ENCODE measurements around the gene CLEC6A.
A peak's percentile ranks its signal among the peaks of the same experiment; 100 is the strongest.
"Not testable (repeated sequence)": the region's sequence is repeated elsewhere in the genome, so short reads cannot be mapped to it uniquely, and the experiment has no call there.

Gene CLEC6A
- total RNA-seq = 0 reads per million in 4 donors

DNA sequence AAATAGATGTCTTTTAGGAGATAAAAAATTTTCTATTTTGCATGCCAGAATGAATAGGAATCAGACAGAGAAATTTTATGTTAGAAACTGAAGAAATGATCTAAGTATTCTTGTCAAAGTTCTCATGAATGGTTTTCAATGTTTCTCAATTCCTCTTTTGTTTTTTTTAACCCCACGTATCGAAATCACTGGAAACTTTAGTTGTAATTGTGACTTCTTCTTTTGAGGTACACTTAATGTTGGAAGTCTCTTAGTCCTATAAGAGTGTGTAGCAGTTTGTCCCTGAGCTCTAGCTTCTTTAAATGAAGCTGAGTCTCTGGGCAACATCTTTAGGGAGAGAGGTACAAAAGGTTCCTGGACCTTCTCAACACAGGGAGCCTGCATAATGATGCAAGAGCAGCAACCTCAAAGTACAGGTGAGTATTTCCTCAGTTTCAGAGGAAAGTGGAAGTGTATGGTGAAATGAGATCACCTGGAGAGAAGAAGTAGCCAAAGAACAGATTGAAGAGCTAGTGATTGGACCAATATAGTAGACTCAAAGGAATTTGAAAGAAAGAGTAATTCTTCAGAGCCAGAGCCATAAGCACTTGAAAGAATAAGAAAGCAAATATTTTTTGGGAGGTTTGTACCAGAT, at the start of gene CLEC6A:
TSS of gene CLEC6A (plus strand) at position 236 of the 634 bp plus-strand sequence. CDS start at position 386, 150 bp downstream.
- DNase-seq = no peak

DNA sequence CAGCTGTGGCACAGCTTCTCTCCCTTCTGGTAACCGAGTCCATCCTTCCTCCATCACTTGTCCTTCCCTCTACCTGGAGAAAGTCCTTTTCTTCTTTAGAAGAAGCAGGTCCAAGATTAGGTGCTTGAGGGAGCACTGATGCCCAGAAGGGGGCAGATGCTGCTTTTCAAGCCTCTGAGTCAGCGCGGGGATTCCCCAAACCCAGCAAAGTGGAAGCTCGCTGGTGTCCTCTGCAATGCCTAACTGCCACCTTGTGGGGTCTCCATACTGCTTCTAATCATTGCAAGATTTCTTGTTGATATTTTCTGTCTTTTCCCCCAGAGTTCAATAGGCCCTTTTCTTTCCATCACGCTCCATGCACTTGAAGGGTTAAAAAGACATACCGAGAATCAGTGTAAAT, 36.2 kb upstream of the CLEC6A start:
- DNase-seq = not testable (repeated sequence)

DNA sequence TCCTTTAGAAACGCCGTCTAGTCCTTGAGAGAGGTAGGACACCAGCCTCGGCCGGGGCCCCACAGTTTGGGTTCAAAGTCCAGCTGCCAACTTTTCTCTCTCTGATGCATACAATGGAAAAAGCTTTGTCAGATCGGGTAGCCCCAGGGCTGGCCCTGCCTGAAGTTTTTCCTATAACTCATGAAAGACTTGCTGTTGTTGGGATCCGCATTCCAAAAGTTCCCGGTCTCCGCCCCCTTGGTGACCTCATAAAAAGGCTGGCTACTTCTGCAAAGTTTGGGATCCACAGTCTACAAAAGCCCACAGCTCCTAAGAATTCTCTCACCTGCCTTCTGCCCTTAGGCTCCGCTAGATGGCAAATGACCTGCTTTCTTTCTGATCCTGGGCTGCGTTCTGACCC, 35.3 kb upstream of the CLEC6A start:
- DNase-seq = no peak

DNA sequence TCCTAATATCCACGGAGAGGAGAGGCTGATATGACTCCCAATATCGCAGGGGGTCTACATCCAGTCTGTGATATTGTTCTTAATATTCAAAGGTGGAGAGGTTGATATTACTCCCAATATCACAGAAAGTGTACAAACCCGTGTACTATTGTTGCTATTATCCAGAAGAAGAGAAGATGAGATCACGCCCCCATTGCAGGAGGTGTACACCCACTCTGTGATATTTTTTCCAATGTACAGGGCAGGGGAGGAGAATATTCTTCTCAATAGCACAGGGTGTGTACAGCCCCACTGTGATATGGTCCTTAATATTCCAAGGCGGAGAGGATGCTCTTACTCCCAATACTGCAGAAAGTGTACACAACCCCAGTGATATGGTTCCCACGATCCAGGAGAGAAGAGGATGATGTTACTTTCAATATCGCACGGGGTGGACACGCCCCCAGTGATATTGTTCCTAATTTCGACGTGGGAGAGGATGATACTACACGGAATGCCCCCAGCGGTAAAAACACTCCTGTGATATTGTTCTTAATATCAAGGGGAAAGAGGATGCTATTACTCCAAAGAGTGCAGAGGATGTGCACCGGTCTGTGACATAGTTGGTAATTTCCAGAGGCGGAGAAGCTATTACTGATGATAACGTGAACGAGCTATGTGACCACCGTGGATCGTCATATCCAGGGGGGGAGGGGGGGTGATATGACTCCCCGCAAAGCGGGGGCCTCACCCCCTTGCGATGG, 11.1 kb upstream of the CLEC6A start:
- not testable (repeated sequence) for DNase-seq

DNA sequence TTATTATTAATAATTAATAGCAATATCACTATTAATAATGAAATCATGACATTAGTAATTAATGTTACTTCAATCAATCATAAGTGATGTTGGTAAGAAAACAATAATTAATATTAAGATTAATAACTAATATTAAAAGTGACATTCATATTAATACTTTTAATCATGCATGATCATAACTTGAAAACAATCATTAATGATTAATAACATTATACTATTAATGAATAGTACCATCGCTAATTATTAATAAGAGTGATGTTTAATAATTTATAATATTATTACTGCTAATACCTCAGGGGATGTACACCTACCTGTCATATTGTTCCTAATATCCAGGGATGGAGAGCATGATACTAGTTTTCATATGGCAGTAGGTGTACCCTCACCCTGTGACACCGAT, 10.0 kb upstream of the CLEC6A start:
- no peak for DNase-seq

DNA sequence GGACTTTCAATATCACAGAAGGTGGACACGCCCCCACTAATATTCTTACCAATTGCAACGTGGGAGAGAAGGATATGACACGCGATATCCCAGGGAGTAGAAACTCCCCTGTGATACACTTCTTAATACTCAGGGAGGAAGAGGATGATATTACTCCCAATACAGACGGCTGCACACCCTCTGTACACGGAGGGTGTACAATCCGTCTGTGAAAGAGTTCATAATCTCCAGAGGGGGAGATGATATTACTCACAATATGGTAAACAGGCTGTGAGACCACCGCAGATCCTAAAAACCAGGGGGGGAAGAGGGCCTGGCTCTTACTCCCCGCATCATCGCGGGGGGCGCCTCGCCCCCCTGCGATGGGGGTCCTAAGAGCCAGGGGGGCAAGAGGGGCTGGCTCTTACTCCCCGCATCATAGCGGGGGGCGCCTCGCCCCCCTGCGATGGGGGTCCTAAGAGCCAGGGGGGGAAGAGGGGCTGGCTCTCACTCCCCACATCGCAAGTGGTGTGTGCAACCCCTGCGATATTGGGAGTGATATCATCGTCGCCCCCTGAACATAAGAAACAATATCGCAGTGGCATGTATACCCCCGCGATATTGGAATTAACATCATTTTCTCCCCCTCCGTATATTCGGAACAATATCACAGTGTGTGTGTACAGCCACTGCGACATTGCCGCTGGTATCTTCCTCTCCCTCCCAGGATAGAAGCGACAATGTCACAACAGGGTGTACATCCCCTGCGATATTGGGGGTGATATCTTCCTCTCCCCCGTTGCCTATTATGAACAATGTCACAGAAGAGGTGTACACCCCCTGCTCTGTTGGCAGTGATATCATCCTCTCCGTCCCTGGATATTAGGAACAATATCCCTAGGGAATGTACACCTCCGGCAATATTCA, 8.9 kb upstream of the CLEC6A start:
- peak in 1 of 5 donors; percentile 32 for DNase-seq

DNA sequence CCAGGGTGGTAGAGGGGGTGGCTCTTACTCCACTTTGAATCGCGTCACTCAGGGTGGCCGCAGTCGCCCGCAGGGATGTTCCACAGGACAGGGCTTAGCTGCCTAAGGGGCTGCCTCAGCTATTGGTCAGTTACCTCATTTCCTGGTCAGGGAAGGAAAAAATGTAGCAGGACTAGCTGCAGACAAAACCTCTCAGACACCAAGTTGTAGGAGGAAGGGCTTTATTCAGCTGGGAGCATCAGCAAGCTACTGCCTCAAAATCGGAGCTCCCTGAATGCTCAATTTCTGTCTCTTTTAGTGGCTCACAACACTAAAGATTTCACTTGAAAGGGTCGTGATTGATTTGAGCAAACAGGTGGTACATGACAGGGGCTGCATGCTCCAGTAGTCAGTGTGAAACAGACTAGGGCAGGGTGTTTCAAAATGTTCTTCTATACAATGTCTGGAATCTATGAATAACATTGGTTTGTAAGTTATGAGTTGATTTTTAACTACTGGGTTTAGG, 6.4 kb upstream of the CLEC6A start:
- DNase-seq = peak in 1 of 5 donors; percentile 3

DNA sequence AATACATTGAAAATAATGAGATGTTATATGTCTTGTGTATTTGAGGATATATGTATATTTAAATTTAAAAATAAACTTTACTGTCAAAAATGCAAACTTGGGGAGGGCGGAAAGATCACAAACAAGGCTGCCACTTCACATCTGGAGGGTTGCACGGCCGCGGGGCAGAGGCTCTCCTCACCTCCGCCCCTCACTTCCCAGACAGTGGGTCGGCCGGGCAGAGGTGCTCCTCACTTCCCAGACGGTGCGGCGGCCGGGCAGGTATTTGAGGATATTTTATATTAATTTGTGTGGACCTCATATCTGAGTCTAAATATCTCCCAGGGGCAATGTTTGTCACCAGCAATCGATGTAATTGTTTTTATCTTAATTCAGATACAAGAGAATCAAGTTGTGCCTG, 3.7 kb upstream of the CLEC6A start:
- peak in 1 of 5 donors; percentile 0 for DNase-seq

DNA sequence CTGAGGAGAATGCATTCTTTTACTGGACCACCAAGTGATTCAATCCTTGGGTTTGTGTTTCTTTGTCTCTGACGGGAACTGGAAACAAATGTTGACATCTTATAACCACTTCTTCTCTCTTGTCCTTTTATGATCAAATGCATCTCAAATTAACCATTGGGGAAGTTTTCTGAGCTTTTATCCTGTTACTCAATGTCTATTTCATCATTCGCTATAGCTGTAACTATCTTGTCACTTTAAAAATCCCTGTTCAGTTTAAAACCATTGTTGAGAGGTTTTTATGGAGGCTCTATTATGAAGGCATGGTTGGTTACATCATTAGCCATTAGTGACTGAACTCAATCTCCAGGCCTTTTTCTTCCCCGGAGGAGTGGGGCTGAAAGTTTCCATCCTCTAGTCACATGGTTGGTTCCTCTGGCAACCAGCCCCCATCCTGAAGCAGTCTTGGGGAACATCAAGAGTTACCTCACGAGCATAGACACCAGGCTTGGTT, 2.7 kb upstream of the CLEC6A start:
- no peak for DNase-seq

DNA sequence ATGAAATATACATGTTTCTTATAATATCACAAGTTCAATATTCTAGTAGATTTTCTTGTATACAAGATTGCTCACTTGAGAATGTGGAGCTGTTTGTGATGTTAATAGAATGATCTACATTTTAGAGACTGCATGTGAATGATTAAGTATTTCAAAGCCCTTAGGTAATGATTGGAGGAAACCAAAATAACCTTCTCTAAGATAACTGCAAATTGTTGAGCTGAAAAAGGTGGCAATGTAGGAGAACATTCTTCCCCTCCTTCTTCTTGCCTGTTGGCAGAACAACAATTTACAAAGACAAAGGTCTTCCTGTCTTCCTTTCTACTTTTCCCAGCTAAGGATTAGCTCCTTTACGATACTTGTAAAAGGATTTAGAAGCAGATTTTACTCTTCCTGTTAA, 2.0 kb upstream of the CLEC6A start:
- no peak for DNase-seq

DNA sequence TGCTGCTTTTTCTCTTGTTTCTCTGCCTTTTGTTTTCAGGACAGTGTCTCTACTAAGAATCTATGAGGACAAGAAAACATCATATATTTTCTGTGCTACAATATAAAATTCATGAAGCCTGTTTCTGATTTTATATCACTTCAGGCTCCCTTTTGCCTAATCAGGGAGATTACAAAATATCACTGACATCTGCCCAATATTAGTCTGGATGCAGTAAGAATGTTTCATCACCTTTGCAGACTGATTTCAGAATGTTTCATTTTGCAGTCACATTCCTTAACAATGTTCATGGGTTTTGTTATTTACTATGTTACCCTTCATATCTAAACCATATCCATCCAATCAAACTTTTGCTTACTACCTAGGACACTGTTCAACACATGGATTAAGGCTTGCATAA, 491 bp upstream of the CLEC6A start:
- DNase-seq = no peak

DNA sequence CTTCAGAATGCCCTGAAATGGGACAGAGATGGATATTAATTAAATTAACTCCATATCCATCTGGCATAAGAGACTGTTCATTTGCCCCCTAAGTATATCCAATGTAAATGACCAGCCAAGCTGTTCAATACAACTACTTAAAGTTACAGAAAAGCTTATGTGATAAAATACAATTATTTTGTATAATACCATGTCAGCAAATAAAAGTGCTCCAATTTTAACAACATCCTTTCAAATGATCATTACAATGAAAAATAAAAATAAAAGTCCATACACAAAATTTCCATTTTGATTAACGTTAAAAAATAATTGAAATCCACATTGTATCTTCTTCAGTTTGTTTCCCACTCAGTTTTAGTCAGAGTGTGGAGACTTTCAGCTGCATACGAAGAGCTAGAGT, 5.7 kb downstream of the CLEC6A start:
- DNase-seq = no peak

DNA sequence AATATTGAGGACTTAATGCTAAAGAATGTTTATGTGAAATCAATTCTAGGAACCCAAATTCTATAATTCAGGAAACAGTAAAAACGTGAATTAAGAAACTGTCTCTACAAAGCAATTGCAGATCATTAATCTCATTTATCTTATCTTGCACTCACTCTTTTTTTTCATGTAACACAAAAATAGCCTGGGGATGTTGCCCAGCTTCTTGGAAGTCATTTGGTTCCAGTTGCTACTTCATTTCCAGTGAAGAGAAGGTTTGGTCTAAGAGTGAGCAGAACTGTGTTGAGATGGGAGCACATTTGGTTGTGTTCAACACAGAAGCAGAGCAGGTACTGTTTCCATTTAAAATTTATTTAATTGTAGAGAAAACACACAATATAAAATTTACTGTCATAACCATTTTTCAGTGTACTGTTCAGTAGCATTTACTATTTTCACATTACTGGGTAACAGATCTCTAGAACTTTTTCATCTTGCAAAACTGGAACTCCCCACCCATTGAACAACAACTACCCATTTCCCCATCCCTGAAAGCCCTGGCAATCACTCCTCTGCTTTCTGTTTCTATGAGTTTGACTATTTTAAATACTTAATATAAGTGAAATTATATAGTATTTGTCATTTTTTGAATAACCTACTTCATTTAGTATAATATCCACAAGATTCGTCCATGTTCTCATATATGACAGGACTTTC, 9.7 kb downstream of the CLEC6A start:
- no peak for DNase-seq

DNA sequence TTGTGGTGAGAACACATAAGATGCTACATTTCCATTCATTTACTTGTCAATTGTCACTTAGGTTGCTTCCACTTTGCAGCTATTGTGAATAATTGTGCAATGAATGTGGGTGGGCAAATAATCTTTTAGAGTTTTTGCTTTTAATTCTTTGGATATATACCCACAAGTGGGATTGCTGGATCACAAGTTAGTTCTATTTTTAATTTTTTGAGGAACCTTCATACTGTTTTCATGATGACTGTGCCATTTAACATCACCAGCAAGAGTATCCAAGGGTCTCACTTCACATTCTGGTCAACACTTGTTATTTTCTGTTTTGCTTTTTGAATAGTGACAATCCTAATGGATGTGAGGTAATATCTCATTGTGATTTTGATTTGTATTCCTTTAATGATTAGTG, 10.5 kb downstream of the CLEC6A start:
- no peak for DNase-seq

DNA sequence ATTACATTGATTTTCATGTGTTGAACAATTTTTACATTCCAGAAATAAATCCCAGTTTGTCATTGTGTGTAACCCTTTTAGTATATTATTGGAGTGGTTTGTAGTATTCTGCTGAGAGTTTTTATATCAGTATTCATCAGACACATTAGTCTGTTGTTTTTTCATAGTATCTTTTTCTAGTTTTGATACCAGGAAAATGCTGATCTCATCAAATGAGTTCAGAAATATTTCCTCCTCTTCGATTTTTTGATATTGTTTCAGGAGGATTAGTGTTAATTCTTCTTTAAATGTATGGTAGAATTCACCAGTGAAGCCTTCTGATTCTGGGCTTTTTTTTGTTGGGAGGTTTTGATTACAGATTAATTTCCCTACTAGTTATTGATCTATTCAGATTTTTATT, 15.3 kb downstream of the CLEC6A start:
- DNase-seq = no peak

DNA sequence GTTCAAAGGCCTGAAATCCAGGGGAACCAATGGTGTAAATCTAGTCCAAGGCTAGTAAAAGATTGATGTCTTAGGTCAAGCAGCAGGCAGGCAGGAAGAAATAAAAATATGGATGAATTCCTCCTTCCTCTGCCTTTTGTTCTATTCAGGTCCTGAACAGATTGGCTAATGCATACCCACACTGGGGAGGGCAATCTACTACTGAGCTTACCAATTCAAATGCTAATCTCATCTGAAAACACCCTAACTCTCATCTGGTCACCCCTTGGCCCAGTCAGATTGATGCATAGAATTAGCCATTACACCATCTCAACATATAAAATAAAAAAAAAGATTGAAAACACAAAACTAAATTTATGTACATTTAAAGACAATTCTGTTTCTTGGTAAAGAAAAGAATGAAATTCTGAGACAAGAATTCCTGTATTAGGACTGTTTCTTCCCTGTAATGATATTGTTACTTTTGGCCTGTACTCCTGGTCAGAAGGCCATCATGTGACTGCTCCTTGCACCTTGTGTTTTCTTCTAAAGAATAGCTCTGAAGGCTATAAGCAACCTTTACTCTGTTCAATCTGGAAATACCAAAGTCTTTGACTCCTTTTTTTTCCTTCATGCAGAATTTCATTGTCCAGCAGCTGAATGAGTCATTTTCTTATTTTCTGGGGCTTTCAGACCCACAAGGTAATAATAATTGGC, 19.9 kb downstream of the CLEC6A start:
- DNase-seq = no peak

DNA sequence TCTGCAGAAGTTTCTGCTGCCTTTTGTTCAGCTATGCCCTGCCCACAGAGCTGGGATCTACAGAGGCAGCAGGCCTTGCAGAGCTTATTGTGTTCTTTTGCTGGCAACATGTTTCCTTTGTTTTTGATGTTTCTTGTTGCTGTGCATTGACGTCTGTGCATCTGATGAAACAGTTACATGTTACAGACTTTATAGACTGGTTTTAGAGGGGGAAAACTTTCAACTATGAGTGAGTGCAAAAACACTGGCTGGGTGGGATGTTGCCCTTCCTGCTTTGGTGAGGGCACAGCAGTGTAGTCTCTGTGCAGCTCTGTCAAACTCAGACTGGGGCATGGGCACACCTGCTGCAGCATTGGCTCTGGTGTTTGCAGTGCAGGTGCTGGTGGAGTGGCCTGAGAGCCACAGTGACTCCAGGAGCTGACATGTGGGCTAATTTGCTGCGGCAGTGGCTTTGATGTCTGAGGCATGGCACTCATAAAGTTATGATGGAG, 26.9 kb downstream of the CLEC6A start:
- DNase-seq = no peak

DNA sequence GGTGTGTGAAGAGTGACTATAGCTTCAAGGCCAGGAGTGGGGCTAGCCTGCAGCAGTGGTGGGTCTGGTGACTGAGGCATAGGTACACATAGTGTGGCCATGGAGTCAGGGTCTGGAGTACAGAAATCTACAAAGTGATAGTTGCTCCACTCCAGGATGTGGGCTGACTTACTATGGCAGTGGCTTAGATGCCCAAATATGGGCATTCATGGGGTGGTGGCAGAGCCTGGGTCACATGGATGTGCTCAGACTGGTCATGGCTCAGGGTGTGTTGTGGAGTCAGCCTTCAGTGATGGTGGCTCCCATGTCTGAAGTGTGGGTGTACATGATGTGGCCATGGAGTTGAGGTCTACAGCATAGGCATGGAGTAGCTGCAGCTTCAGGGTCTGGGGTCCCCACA, 27.3 kb downstream of the CLEC6A start:
- DNase-seq = peak in 1 of 5 donors; percentile 50

DNA sequence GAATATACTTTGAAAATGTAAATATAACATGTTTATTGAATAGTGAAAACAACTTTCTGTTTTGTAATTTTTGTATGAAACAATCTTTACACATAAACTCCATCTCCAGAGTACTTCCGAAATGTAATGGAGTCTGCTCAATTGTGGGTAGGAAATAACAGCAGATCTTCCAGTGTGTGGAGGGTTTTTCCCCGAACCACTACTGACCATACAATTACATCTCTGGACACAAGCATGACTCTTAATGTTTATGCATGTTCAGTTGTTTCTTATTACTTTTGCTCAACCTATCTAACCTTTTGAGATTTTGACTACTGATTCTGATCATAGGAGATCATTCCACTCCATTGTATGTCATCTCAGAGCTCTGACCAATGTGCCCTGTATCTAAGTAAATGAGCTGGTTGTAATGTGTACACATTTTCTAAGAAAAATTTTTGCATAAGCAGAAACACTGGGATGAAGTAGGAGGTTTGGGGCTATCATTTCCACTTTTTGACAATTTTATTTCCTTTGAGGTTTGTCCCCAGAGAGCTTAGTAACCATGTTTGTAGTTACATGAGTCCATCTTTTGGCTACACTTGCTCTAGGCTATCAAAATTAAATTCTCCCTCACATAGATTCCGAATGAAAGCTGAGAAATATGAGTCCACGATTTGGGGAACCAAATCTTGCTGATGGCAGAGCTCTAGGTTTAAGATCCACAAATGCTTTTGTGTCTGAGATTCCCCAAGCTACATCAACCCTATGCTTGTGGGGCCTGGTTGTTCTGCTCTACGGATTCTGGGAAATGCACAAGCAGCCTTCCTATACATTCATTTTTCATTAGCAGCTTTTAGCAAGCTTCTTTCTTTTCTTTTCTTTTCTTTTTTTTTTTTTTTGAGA, 36.1 kb downstream of the CLEC6A start:
- peak in 1 of 5 donors; percentile 26 for DNase-seq

DNA sequence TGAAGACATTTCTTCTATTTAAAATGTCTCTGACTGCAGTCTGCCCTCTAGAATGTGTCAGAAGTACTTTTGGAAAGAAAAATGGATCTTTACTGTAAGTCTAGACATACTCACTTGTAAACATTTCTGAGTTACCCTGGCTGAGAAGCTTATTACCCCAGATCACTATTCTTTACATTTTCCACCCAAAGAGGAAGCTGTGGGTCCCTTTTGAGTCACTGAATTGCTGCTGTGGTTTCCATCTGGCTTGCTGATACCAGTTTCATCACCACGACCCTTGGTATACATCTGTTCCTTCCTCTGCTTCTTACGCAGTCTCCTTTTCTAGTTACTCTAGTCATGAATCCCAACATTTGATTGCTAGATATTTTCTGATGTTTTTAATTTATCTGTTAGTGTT, 37.3 kb downstream of the CLEC6A start:
- DNase-seq = peak in 2 of 5 donors; percentile 6 to 88

Data from T-helper 1 cell (primary cell).